ENCODE measurements around the gene USP17L18. TPM values are rescaled to one million over a fixed set of nuclear protein-coding genes. Genes with fewer than 3 reads are reported as not detected.
"Not testable (repeated sequence)": the region's sequence is repeated elsewhere in the genome, so short reads cannot be mapped to it uniquely, and the experiment has no call there.

The USP17L18 gene
- total RNA-seq, 3 donors from 2014 or later (not counting 1 experiment from before 2014, with no cell fraction given) = not detected

GRCh38 chr4:9234085-9234484, 14.3 kb upstream of the USP17L18 start, which contains the start of gene USP17L15:
TSS of gene USP17L15 (plus strand) at chr4:9234385. CDS start at chr4:9234385, 0 bp downstream.
- intact Hi-C loops (cut with micrococcal nuclease); H3K4me1 ChIP-seq (ENCODE audit: control insufficient read depth, insufficient read depth, low read length); H3K36me3 Mint-ChIP-seq; ATAC-seq; H3K4me3 ChIP-seq (ENCODE audit: low read length); H3K4me1 Mint-ChIP-seq; H3K27me3 ChIP-seq (ENCODE audit: control insufficient read depth, insufficient read depth, low read length); H3K4me3 Mint-ChIP-seq; H3K27ac ChIP-seq (ENCODE audit: low read length); DNase-seq; H3K9me3 ChIP-seq (ENCODE audit: control insufficient read depth, insufficient read depth, low read length); H3K27ac Mint-ChIP-seq; H3K27me3 Mint-ChIP-seq (ENCODE audit: low read depth in 2 of 2); H3K36me3 ChIP-seq (ENCODE audit: control insufficient read depth, insufficient read depth, low read length); H3K9me3 Mint-ChIP-seq: not testable (repeated sequence)
- WGBS (ENCODE audit: insufficient coverage) = no CpG with 5 or more reads among the region's 15 CpGs

GRCh38 chr4:9238461-9238860, 10.0 kb upstream of the USP17L18 start:
- 82% methylated on average over 10 of the region's 12 CpGs for WGBS (ENCODE audit: insufficient coverage)
- H3K9me3 ChIP-seq (ENCODE audit: control insufficient read depth, insufficient read depth, low read length); H3K27ac Mint-ChIP-seq; H3K9me3 Mint-ChIP-seq; H3K27me3 Mint-ChIP-seq (ENCODE audit: low read depth in 2 of 2); H3K36me3 ChIP-seq (ENCODE audit: control insufficient read depth, insufficient read depth, low read length); H3K4me3 Mint-ChIP-seq; H3K27ac ChIP-seq (ENCODE audit: low read length); H3K4me1 ChIP-seq (ENCODE audit: control insufficient read depth, insufficient read depth, low read length); H3K36me3 Mint-ChIP-seq; H3K4me3 ChIP-seq (ENCODE audit: low read length); intact Hi-C loops (cut with micrococcal nuclease); ATAC-seq; H3K27me3 ChIP-seq (ENCODE audit: control insufficient read depth, insufficient read depth, low read length); H3K4me1 Mint-ChIP-seq: not testable (repeated sequence)
- DNase-seq = peak; percentile 0 to 11

- H3K36me3 Mint-ChIP-seq; H3K9me3 ChIP-seq (ENCODE audit: control insufficient read depth, insufficient read depth, low read length); H3K4me1 Mint-ChIP-seq; H3K27ac Mint-ChIP-seq; H3K27me3 Mint-ChIP-seq (ENCODE audit: low read depth in 2 of 2); ATAC-seq; H3K4me3 ChIP-seq (ENCODE audit: low read length); H3K4me1 ChIP-seq (ENCODE audit: control insufficient read depth, insufficient read depth, low read length); intact Hi-C loops (cut with micrococcal nuclease); H3K36me3 ChIP-seq (ENCODE audit: control insufficient read depth, insufficient read depth, low read length); DNase-seq; H3K27ac ChIP-seq (ENCODE audit: low read length); H3K4me3 Mint-ChIP-seq; H3K9me3 Mint-ChIP-seq; H3K27me3 ChIP-seq (ENCODE audit: control insufficient read depth, insufficient read depth, low read length): not testable (repeated sequence)
- no CpG with 5 or more reads among the region's 14 CpGs for WGBS (ENCODE audit: insufficient coverage)
Observed at GRCh38 chr4:9243579-9243978, 4.9 kb upstream of the USP17L18 start, which contains the start of gene USP17L17. TSS of gene USP17L17 (plus strand) at chr4:9243879. CDS start at chr4:9243879, 0 bp downstream.

- intact Hi-C loops (cut with micrococcal nuclease); H3K27me3 Mint-ChIP-seq (ENCODE audit: low read depth in 2 of 2); H3K4me1 Mint-ChIP-seq; H3K27ac ChIP-seq (ENCODE audit: low read length); H3K4me1 ChIP-seq (ENCODE audit: control insufficient read depth, insufficient read depth, low read length); H3K27ac Mint-ChIP-seq; H3K9me3 ChIP-seq (ENCODE audit: control insufficient read depth, insufficient read depth, low read length); H3K36me3 ChIP-seq (ENCODE audit: control insufficient read depth, insufficient read depth, low read length); H3K36me3 Mint-ChIP-seq; H3K27me3 ChIP-seq (ENCODE audit: control insufficient read depth, insufficient read depth, low read length); H3K4me3 Mint-ChIP-seq; ATAC-seq; DNase-seq; H3K4me3 ChIP-seq (ENCODE audit: low read length); H3K9me3 Mint-ChIP-seq: not testable (repeated sequence)
- no CpG with 5 or more reads among the region's 13 CpGs for WGBS (ENCODE audit: insufficient coverage)
Observed at GRCh38 chr4:9253078-9253477, 4.6 kb downstream of the USP17L18 start, which contains the start of gene USP17L19. TSS of gene USP17L19 (plus strand) at chr4:9253378. CDS start at chr4:9253378, 0 bp downstream.

GRCh38 chr4:9257824-9258223, 9.4 kb downstream of the USP17L18 start, which contains the start of gene USP17L20:
TSS of gene USP17L20 (plus strand) at chr4:9258124. CDS start at chr4:9258124, 0 bp downstream.
- H3K4me1 ChIP-seq (ENCODE audit: control insufficient read depth, insufficient read depth, low read length); H3K36me3 Mint-ChIP-seq; H3K27me3 ChIP-seq (ENCODE audit: control insufficient read depth, insufficient read depth, low read length); H3K27me3 Mint-ChIP-seq (ENCODE audit: low read depth in 2 of 2); H3K27ac ChIP-seq (ENCODE audit: low read length); H3K27ac Mint-ChIP-seq; intact Hi-C loops (cut with micrococcal nuclease); H3K4me3 Mint-ChIP-seq; H3K36me3 ChIP-seq (ENCODE audit: control insufficient read depth, insufficient read depth, low read length); H3K9me3 ChIP-seq (ENCODE audit: control insufficient read depth, insufficient read depth, low read length); H3K4me1 Mint-ChIP-seq; H3K4me3 ChIP-seq (ENCODE audit: low read length); DNase-seq; ATAC-seq; H3K9me3 Mint-ChIP-seq: not testable (repeated sequence)
- no CpG with 5 or more reads among the region's 15 CpGs for WGBS (ENCODE audit: insufficient coverage)

- H3K4me1 ChIP-seq (ENCODE audit: control insufficient read depth, insufficient read depth, low read length); H3K4me3 ChIP-seq (ENCODE audit: low read length); H3K9me3 Mint-ChIP-seq; H3K27ac ChIP-seq (ENCODE audit: low read length); intact Hi-C loops (cut with micrococcal nuclease); ATAC-seq; H3K4me3 Mint-ChIP-seq; H3K36me3 ChIP-seq (ENCODE audit: control insufficient read depth, insufficient read depth, low read length); H3K36me3 Mint-ChIP-seq; H3K27me3 ChIP-seq (ENCODE audit: control insufficient read depth, insufficient read depth, low read length); H3K9me3 ChIP-seq (ENCODE audit: control insufficient read depth, insufficient read depth, low read length); DNase-seq; H3K4me1 Mint-ChIP-seq; H3K27ac Mint-ChIP-seq; H3K27me3 Mint-ChIP-seq (ENCODE audit: low read depth in 2 of 2): not testable (repeated sequence)
- no CpG with 5 or more reads among the region's 13 CpGs for WGBS (ENCODE audit: insufficient coverage)
Observed at GRCh38 chr4:9262572-9262971, 14.1 kb downstream of the USP17L18 start, which contains the start of gene USP17L21. TSS of gene USP17L21 (plus strand) at chr4:9262872. CDS start at chr4:9262872, 0 bp downstream.

- H3K27me3 ChIP-seq (ENCODE audit: control insufficient read depth, insufficient read depth, low read length); H3K9me3 Mint-ChIP-seq; H3K27ac ChIP-seq (ENCODE audit: low read length); H3K4me1 ChIP-seq (ENCODE audit: control insufficient read depth, insufficient read depth, low read length); H3K4me1 Mint-ChIP-seq; intact Hi-C loops (cut with micrococcal nuclease); H3K4me3 Mint-ChIP-seq; H3K9me3 ChIP-seq (ENCODE audit: control insufficient read depth, insufficient read depth, low read length); ATAC-seq; H3K36me3 ChIP-seq (ENCODE audit: control insufficient read depth, insufficient read depth, low read length); H3K4me3 ChIP-seq (ENCODE audit: low read length); H3K27me3 Mint-ChIP-seq (ENCODE audit: low read depth in 2 of 2); H3K36me3 Mint-ChIP-seq; H3K27ac Mint-ChIP-seq; DNase-seq: not testable (repeated sequence)
- no CpG with 5 or more reads among the region's 15 CpGs for WGBS (ENCODE audit: insufficient coverage)
Observed at GRCh38 chr4:9267319-9267718, 18.9 kb downstream of the USP17L18 start, which contains the start of gene USP17L22. TSS of gene USP17L22 (plus strand) at chr4:9267619. CDS start at chr4:9267619, 0 bp downstream.

GRCh38 chr4:9271719-9272118, 23.3 kb downstream of the USP17L18 start:
- H3K27me3 ChIP-seq (ENCODE audit: control insufficient read depth, insufficient read depth, low read length); H3K9me3 Mint-ChIP-seq; H3K36me3 ChIP-seq (ENCODE audit: control insufficient read depth, insufficient read depth, low read length); DNase-seq; H3K4me1 ChIP-seq (ENCODE audit: control insufficient read depth, insufficient read depth, low read length); H3K36me3 Mint-ChIP-seq; H3K9me3 ChIP-seq (ENCODE audit: control insufficient read depth, insufficient read depth, low read length); ATAC-seq; H3K27me3 Mint-ChIP-seq (ENCODE audit: low read depth in 2 of 2); intact Hi-C loops (cut with micrococcal nuclease); H3K4me3 ChIP-seq (ENCODE audit: low read length); H3K4me1 Mint-ChIP-seq; H3K4me3 Mint-ChIP-seq; H3K27ac ChIP-seq (ENCODE audit: low read length); H3K27ac Mint-ChIP-seq: not testable (repeated sequence)
- 84% methylated on average over 5 of the region's 10 CpGs for WGBS (ENCODE audit: insufficient coverage)

Measured in natural killer cell (primary cell).